ENCODE measurements around the gene WFDC11.

DNA sequence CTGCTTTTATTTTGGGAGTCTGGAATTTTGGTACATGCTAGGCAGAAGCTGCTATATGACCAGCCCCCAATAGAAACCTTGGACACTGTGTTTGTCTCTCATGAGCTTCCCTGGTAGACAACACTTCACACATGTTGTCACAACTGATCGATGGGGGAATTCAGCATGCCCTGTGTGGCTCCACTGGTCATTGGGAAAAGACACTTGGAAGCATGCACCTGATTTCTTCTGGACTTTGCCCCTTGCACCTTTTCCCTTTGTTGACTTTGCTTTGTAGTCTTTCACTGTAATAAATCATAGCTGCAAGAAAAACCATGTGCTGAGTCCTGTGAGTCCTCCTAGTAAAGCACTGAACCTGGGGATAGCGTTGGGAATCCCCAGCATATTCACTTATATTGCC is 48.4 kb downstream of the WFDC11 start:
- no peak for TF ChIP-seq TCF7L2 (IDR thresholded peaks at IDR 0.05; ENCODE audit: borderline replicate concordance, low read depth, low read length)
- no peak for TF ChIP-seq ZBTB8A (tag by site-specific recombination; IDR thresholded peaks at IDR 0.05)
- TF ChIP-seq ZNF184 (tag by site-specific recombination; IDR thresholded peaks at IDR 0.05): no peak
- TF ChIP-seq, protein P1, sequence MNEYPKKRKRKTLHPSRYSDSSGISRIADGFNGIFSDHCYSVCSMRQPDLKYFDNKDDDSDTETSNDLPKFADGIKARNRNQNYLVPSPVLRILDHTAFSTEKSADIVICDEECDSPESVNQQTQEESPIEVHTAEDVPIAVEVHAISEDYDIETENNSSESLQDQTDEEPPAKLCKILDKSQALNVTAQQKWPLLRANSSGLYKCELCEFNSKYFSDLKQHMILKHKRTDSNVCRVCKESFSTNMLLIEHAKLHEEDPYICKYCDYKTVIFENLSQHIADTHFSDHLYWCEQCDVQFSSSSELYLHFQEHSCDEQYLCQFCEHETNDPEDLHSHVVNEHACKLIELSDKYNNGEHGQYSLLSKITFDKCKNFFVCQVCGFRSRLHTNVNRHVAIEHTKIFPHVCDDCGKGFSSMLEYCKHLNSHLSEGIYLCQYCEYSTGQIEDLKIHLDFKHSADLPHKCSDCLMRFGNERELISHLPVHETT (tag by site-specific recombination; IDR thresholded peaks at IDR 0.05): no peak
- TF ChIP-seq ZNF121 (tag by site-specific recombination; IDR thresholded peaks at IDR 0.05): no peak
- TF ChIP-seq, protein P2, sequence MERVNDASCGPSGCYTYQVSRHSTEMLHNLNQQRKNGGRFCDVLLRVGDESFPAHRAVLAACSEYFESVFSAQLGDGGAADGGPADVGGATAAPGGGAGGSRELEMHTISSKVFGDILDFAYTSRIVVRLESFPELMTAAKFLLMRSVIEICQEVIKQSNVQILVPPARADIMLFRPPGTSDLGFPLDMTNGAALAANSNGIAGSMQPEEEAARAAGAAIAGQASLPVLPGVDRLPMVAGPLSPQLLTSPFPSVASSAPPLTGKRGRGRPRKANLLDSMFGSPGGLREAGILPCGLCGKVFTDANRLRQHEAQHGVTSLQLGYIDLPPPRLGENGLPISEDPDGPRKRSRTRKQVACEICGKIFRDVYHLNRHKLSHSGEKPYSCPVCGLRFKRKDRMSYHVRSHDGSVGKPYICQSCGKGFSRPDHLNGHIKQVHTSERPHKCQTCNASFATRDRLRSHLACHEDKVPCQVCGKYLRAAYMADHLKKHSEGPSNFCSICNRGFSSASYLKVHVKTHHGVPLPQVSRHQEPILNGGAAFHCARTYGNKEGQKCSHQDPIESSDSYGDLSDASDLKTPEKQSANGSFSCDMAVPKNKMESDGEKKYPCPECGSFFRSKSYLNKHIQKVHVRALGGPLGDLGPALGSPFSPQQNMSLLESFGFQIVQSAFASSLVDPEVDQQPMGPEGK (tag by site-specific recombination; IDR thresholded peaks at IDR 0.05): no peak
- TF ChIP-seq, protein P3, sequence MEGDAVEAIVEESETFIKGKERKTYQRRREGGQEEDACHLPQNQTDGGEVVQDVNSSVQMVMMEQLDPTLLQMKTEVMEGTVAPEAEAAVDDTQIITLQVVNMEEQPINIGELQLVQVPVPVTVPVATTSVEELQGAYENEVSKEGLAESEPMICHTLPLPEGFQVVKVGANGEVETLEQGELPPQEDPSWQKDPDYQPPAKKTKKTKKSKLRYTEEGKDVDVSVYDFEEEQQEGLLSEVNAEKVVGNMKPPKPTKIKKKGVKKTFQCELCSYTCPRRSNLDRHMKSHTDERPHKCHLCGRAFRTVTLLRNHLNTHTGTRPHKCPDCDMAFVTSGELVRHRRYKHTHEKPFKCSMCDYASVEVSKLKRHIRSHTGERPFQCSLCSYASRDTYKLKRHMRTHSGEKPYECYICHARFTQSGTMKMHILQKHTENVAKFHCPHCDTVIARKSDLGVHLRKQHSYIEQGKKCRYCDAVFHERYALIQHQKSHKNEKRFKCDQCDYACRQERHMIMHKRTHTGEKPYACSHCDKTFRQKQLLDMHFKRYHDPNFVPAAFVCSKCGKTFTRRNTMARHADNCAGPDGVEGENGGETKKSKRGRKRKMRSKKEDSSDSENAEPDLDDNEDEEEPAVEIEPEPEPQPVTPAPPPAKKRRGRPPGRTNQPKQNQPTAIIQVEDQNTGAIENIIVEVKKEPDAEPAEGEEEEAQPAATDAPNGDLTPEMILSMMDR (tag by site-specific recombination; IDR thresholded peaks at IDR 0.05): no peak
- no peak for TF ChIP-seq ZNF37A (tag by site-specific recombination; IDR thresholded peaks at IDR 0.05)
- no peak for TF ChIP-seq ZNF571 (tag by site-specific recombination; IDR thresholded peaks at IDR 0.05)
- no peak for TF ChIP-seq ZNF133 (tag by site-specific recombination; IDR thresholded peaks at IDR 0.05)
- no peak for TF ChIP-seq ZNF561 (tag by site-specific recombination; IDR thresholded peaks at IDR 0.05; ENCODE audit: borderline replicate concordance)
- TF ChIP-seq SCRT1 (tag by site-specific recombination; IDR thresholded peaks at IDR 0.05; ENCODE audit: borderline replicate concordance): no peak
- TF ChIP-seq REPIN1 (tag by site-specific recombination; IDR thresholded peaks at IDR 0.05; ENCODE audit: low read depth): no peak

Data from HEK293 (cell line).